ENCODE measurements around the gene GAS7.

- TF ChIP-seq CTCF (IDR thresholded peaks at IDR 0.05; ENCODE audit: insufficient read depth, low read depth, low read length), result no peak
- no peak for TF ChIP-seq EZH2 (IDR thresholded peaks at IDR 0.05; ENCODE audit: insufficient read depth, low read length)
Observed at GRCh38 chr17:9916108-9916507, 282.3 kb downstream of the GAS7 start.
